AG09319 (cell line): ENCODE measurements around the gene HIVEP1.

Experiments used
- DNase-seq: peaks from one replicate; pipeline ENCODE4 v3.0.0-alpha.2; 2010; ENCODE audit warnings: low read depth; ENCODE audit errors: extremely low read depth
- CTCF ChIP-seq: IDR thresholded peaks from 2 replicates; pipeline ENCODE4 v1.5.1; 2011; ENCODE audit warnings: low read depth, mild to moderate bottlenecking, inconsistent platforms, low read length, moderate library complexity

Gene HIVEP1

DNA sequence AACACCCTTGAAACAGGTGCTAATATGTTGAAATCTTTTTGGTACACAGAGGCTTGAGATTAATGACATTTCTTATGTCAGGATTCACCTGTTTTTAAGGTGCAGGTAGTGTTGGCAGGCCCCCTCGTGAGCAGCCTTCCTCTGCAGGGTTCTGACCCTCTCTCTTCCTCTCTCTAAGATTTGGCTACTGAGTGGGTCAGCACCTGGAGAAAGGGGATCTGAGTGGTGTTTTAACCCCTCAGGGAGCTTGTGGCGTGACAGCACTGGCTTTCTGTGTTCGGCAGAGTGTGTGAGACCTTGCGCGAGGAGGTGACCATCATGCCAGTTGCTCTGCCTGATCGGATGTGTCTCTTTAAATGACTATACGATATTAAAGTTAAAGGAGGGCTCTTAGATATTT lies 37.1 kb downstream of the HIVEP1 start:
- no peak for TF ChIP-seq CTCF
- DNase-seq = no peak

GRCh38 chr6:12051861-12052368 lies 39.8 kb downstream of the HIVEP1 start:
- no peak for DNase-seq
- TF ChIP-seq CTCF = no peak

DNA sequence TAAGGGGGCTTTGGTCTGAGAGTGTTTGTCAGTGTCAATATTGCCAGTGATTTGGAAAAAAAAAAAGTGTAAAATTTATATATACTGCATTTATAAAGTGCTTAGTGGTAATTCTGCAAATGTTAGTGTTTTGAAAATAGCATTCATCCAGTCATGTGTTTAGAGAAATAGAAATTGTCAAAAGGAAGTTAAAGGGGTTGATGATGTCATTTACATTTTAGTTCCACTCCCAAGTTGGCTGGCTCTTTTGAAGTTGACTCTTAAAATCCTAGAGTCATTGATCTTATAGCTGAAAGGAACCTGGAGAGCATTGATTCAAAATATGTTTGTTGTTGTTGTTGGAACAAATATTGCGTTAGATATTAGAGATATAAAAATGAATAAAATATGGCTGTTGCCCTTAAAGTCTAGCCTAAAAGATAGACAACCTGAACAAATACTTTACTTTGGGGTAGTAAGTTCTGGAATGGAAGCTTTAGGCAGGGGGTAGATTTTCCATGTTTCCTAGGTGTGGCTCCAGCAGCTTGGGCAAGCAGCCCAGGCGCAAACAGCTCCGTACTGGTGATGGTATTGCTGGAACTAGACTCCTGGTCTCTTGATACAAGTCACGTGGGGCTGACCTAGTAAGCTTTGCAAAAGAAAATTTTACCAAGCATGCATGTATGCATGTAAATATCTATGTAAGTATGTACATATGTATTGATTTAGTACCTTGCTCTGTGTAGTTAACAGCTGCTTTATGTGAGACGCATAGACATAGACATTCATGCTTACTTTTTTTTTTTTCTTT lies 46.3 kb downstream of the HIVEP1 start:
- TF ChIP-seq CTCF = no peak

GRCh38 chr6:12060780-12061609 lies 48.9 kb downstream of the HIVEP1 start:
- no peak for DNase-seq
- TF ChIP-seq CTCF = no peak

More for the DNA sequence above, 46.3 kb downstream of the HIVEP1 start:
- no peak for DNase-seq

DNA sequence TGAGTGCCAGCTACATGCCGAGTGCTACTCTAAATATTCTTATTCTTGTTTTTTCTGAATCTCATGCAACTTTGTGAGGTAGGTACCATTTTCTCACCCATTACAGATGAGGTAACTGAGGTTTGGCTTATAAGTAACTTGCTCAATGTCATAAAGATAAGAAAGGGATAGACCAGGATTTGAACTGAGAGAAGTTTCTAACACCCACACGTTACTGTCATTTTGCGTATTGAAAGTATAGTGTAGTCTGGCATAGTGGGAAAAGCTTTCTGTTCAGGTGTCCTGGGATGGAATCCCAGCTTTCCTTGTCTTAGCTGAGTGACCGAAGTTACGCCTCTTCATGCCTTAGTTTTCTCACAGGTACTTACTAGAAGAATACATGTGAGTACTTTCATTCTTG lies 50.5 kb downstream of the HIVEP1 start:
- no peak for DNase-seq
- no peak for TF ChIP-seq CTCF

GRCh38 chr6:12064131-12064530 lies 52.0 kb downstream of the HIVEP1 start:
- no peak for DNase-seq
- no peak for TF ChIP-seq CTCF
